Endothelial cell of umbilical vein (primary cell): ENCODE results near the gene DUSP22.

Experiments used
- POLR2A ChIP-seq: IDR thresholded peaks from 2 replicates; pipeline ENCODE4 v1.6.1; 2012; ENCODE audit warnings: low read depth, mild to moderate bottlenecking, control low read depth, low read length
- POLR2AphosphoS5 ChIP-seq: IDR thresholded peaks from 2 replicates; pipeline ENCODE4 v1.6.1; 2012; ENCODE audit warnings: low read depth, mild to moderate bottlenecking, control low read depth, low read length, moderate library complexity; ENCODE audit not compliant: insufficient read depth
- TF ChIP-seq, protein P1 (sequence below), 2 donors: IDR thresholded peaks; 1 replicate in 1 of 2; 2 replicates in 1 of 2; pipeline ENCODE4 v1.5.1; 2011; ENCODE audit warnings: low read length in 2 of 2, mild to moderate bottlenecking in 2 of 2, moderate library complexity in 2 of 2, control low read depth in 1 of 2, inconsistent platforms in 1 of 2, low read depth in 1 of 2; ENCODE audit not compliant: insufficient read depth in 1 of 2; ENCODE audit errors: extremely low read depth in 1 of 2

DNA sequence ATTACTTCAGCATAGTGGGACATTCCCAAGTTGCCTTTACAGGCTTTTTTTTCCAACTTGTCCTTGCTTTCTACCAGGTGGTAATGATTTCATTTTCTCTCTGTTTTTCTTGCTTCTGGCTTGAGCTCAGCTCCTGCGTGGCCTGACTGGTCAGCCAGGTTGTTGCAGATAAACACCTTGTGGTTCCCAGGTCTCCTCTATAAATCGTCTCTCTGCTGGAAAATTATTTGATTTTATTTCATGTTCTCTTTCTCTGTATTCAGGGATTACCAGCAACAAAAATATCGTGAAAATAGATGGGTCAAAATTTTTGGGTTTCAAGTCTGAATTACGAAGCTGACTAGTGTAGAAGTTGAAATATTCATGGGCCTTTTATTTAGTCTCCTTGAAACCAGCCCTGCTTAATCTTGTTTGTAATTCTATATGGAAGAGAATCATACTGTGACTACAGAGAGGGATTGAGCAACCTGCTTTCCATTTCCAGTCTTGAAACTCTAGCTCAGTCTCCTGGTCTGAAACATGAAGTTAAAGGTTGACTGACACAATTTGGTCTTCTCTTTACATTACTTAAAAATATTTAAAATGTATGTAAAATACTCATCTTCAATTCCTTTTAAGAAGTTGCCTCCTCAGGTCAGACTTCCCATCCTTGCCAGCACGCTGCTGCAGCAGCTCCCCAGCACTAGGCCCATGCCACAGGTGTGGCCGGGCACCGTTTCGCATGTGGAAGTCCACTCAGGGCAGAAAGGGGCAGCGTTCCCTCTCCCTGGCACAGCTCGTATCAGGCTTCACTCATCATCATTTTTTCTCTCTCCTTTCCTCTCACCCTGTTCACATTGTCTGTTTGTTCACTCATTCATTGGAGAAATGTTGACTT lies 7.1 kb downstream of the DUSP22 start:
- TF ChIP-seq, protein P1, sequence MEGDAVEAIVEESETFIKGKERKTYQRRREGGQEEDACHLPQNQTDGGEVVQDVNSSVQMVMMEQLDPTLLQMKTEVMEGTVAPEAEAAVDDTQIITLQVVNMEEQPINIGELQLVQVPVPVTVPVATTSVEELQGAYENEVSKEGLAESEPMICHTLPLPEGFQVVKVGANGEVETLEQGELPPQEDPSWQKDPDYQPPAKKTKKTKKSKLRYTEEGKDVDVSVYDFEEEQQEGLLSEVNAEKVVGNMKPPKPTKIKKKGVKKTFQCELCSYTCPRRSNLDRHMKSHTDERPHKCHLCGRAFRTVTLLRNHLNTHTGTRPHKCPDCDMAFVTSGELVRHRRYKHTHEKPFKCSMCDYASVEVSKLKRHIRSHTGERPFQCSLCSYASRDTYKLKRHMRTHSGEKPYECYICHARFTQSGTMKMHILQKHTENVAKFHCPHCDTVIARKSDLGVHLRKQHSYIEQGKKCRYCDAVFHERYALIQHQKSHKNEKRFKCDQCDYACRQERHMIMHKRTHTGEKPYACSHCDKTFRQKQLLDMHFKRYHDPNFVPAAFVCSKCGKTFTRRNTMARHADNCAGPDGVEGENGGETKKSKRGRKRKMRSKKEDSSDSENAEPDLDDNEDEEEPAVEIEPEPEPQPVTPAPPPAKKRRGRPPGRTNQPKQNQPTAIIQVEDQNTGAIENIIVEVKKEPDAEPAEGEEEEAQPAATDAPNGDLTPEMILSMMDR (IDR thresholded peaks at IDR 0.05; ENCODE audit: extremely low read depth in 1 of 2, insufficient read depth in 1 of 2, low read depth in 1 of 2, low read length in 2 of 2): no peak
- no peak for TF ChIP-seq POLR2AphosphoS5
- no peak for TF ChIP-seq POLR2A
